ENCODE measurements around the gene SEC23IP.

SEC23IP gene

DNA sequence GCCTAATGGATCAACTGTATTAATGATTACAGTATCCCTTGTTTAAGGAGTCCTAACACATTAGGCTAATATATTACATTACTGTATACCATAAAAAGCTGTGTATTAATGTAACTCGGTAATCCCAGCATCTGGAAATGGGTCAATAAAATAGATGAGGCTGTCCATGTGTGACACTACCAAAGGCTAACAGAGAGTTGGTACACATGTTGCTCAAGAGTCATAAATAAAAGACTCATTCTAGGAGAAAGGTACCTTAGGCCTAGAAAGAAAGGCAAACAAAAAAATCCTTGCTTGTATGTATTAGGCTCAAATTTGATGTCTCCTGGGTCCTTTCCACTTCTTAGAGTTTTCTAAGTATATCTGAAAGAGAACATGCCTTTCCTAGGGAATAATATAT, 34.5 kb upstream of the SEC23IP start:
- Histone ChIP-seq H3K36me3 (ENCODE audit: control insufficient read depth in 2 of 2, insufficient read depth in 1 of 2, low read length in 2 of 2) (peaks cover 37 to 52% of the 10 kb centered on the region in 2 experiments), H3K27ac (ENCODE audit: extremely low read depth, low read depth, low read length) (no peak overlapping the region), H3K4me1 (ENCODE audit: control insufficient read depth, insufficient read depth, low read length) (peaks cover 14% of the 10 kb centered on the region), H3K4me3 (ENCODE audit: low read depth, low read length) (no peak overlapping the region), H3K9me3 (ENCODE audit: control insufficient read depth, insufficient read depth, low read depth, low read length) (no peaks in the 10 kb centered on the region)
- ChIA-PET CTCF (interaction anchor here (0.6 to 6.8 kb wide), 9 partner anchors 10 to 413 kb away, joined by 3 to 119 read pairs (median 14); partner anchors contain the start of gene MCMBP), POLR2A (no interaction called here)
- TF ChIP-seq ZNF549 (tag by site-specific recombination; IDR thresholded peaks at IDR 0.05): no peak
- TF ChIP-seq, protein P1, sequence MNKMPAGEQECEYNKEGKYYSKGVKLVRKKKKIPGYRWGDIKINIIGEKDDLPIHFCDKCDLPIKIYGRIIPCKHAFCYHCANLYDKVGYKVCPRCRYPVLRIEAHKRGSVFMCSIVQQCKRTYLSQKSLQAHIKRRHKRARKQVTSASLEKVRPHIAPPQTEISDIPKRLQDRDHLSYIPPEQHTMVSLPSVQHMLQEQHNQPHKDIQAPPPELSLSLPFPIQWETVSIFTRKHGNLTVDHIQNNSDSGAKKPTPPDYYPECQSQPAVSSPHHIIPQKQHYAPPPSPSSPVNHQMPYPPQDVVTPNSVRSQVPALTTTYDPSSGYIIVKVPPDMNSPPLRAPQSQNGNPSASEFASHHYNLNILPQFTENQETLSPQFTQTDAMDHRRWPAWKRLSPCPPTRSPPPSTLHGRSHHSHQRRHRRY (tag by site-specific recombination; IDR thresholded peaks at IDR 0.05): no peak
- TF ChIP-seq PRDM1 (tag by site-specific recombination; IDR thresholded peaks at IDR 0.05): no peak
- TF ChIP-seq, protein P2, sequence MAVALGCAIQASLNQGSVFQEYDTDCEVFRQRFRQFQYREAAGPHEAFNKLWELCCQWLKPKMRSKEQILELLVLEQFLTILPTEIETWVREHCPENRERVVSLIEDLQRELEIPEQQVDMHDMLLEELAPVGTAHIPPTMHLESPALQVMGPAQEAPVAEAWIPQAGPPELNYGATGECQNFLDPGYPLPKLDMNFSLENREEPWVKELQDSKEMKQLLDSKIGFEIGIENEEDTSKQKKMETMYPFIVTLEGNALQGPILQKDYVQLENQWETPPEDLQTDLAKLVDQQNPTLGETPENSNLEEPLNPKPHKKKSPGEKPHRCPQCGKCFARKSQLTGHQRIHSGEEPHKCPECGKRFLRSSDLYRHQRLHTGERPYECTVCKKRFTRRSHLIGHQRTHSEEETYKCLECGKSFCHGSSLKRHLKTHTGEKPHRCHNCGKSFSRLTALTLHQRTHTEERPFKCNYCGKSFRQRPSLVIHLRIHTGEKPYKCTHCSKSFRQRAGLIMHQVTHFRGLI (tag by site-specific recombination; IDR thresholded peaks at IDR 0.05): no peak
- TF ChIP-seq ZNF169 (tag by site-specific recombination; IDR thresholded peaks at IDR 0.05): no peak
- TF ChIP-seq, protein P3, sequence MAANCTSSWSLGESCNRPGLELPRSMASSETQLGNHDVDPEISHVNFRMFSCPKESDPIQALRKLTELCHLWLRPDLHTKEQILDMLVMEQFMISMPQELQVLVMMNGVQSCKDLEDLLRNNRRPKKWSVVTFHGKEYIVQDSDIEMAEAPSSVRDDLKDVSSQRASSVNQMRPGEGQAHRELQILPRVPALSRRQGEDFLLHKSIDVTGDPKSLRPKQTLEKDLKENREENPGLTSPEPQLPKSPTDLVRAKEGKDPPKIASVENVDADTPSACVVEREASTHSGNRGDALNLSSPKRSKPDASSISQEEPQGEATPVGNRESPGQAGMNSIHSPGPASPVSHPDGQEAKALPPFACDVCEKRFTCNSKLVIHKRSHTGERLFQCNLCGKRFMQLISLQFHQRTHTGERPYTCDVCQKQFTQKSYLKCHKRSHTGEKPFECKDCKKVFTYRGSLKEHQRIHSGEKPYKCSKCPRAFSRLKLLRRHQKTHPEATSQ (tag by site-specific recombination; IDR thresholded peaks at IDR 0.05): no peak
- no peak for TF ChIP-seq ZNF768 (tag by site-specific recombination; IDR thresholded peaks at IDR 0.05)
- no peak for TF ChIP-seq ZNF416 (tag by site-specific recombination; IDR thresholded peaks at IDR 0.05)
- no peak for TF ChIP-seq ZNF48 (tag by site-specific recombination; IDR thresholded peaks at IDR 0.05)
- TF ChIP-seq, protein P4, sequence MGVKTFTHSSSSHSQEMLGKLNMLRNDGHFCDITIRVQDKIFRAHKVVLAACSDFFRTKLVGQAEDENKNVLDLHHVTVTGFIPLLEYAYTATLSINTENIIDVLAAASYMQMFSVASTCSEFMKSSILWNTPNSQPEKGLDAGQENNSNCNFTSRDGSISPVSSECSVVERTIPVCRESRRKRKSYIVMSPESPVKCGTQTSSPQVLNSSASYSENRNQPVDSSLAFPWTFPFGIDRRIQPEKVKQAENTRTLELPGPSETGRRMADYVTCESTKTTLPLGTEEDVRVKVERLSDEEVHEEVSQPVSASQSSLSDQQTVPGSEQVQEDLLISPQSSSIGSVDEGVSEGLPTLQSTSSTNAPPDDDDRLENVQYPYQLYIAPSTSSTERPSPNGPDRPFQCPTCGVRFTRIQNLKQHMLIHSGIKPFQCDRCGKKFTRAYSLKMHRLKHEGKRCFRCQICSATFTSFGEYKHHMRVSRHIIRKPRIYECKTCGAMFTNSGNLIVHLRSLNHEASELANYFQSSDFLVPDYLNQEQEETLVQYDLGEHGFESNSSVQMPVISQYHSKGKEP (tag by site-specific recombination; IDR thresholded peaks at IDR 0.05): no peak

DNA sequence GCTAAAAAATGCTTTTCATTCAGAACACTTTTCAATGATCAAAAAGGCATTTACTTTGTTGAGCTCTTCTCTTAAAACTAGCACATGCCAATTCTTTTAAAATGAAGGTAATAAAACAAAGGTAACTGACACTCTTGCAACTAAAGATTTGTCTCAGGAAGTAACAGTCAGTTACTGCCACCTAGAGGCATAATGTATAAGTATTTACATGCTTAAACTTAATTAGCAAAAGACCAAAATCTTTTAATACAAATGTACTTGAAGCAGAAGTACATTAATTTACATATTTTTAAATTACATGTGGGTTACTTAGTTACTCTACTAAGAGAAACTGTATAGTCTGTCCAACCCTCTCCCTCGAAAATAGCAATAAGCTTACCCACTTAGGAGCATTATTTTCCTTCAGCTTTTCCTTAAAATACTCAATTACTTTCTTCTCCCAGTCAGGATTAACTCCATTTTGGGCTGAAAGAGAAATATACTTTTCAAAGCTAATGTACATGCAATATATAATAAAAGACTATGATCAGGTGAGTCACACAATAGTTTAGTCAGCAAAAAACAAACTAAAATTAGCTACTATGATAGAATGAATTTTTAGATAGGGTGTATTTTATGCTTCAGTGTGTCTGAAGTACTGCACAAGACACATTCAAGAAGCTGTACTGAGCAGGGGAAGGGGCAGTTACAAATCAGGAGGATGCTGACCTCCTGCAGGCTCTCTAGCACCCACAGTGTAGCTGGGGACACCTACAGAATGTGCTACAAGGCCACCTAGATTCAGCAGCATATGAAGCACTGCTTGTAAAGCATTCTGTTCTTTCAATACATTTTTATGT, 32.9 kb upstream of the SEC23IP start:
- Histone ChIP-seq H3K36me3 (ENCODE audit: control insufficient read depth in 2 of 2, insufficient read depth in 1 of 2, low read length in 2 of 2) (peaks cover 28 to 41% of the 10 kb centered on the region in 2 experiments), H3K9me3 (ENCODE audit: control insufficient read depth, insufficient read depth, low read depth, low read length) (no peaks in the 10 kb centered on the region), H3K4me3 (ENCODE audit: low read depth, low read length) (no peak overlapping the region), H3K4me1 (ENCODE audit: control insufficient read depth, insufficient read depth, low read length) (peaks cover 14% of the 10 kb centered on the region), H3K27ac (ENCODE audit: extremely low read depth, low read depth, low read length) (no peak overlapping the region)
- CTCF ChIA-PET: interaction anchor here (0.5 to 6.8 kb wide), 44 partner anchors 8 to 652 kb away, joined by 3 to 119 read pairs (median 4); partner anchors contain the start of genes MCMBP and SEC23IP
- POLR2A ChIA-PET: interaction anchor here (0.8 to 3.4 kb wide), 3 partner anchors 12 to 263 kb away, joined by 3 to 17 read pairs (median 4); partner anchors contain the start of genes INPP5F, MCMBP and TIAL1
- TF ChIP-seq SCRT1 (tag by site-specific recombination; IDR thresholded peaks at IDR 0.05; ENCODE audit: borderline replicate concordance) (no peak), ZNF2 (tag by site-specific recombination; IDR thresholded peaks at IDR 0.05) (no peak), SP2 (tag by site-specific recombination; IDR thresholded peaks at IDR 0.05) (no peak), HOXA7 (CRISPR knock-in tag; IDR thresholded peaks at IDR 0.05; ENCODE audit: borderline replicate concordance) (no peak), ZNF561 (tag by site-specific recombination; IDR thresholded peaks at IDR 0.05; ENCODE audit: borderline replicate concordance) (no peak), ZNF530 (tag by site-specific recombination; IDR thresholded peaks at IDR 0.05; ENCODE audit: low read depth) (no peak), ZNF660 (tag by site-specific recombination; IDR thresholded peaks at IDR 0.05) (0 out of 2 replicates have a peak, but pooled peaks have one; percentile 25), ZBTB21 (tag by site-specific recombination; IDR thresholded peaks at IDR 0.05) (no peak), PRDM1 (tag by site-specific recombination; IDR thresholded peaks at IDR 0.05) (no peak), ZNF654 (tag by site-specific recombination; IDR thresholded peaks at IDR 0.05; ENCODE audit: low read depth) (peak; percentile 73), ZBTB17 (tag by site-specific recombination; IDR thresholded peaks at IDR 0.05) (no peak), ZNF548 (tag by site-specific recombination; IDR thresholded peaks at IDR 0.05) (no peak)
- TF ChIP-seq, protein P5, sequence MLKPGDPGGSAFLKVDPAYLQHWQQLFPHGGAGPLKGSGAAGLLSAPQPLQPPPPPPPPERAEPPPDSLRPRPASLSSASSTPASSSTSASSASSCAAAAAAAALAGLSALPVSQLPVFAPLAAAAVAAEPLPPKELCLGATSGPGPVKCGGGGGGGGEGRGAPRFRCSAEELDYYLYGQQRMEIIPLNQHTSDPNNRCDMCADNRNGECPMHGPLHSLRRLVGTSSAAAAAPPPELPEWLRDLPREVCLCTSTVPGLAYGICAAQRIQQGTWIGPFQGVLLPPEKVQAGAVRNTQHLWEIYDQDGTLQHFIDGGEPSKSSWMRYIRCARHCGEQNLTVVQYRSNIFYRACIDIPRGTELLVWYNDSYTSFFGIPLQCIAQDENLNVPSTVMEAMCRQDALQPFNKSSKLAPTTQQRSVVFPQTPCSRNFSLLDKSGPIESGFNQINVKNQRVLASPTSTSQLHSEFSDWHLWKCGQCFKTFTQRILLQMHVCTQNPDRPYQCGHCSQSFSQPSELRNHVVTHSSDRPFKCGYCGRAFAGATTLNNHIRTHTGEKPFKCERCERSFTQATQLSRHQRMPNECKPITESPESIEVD (tag by site-specific recombination; IDR thresholded peaks at IDR 0.05): peak; percentile 37; the same call in 1 of the 2 replicates
- TF ChIP-seq, protein P6, sequence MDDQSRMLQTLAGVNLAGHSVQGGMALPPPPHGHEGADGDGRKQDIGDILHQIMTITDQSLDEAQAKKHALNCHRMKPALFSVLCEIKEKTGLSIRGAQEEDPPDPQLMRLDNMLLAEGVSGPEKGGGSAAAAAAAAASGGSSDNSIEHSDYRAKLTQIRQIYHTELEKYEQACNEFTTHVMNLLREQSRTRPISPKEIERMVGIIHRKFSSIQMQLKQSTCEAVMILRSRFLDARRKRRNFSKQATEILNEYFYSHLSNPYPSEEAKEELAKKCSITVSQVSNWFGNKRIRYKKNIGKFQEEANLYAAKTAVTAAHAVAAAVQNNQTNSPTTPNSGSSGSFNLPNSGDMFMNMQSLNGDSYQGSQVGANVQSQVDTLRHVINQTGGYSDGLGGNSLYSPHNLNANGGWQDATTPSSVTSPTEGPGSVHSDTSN (CRISPR knock-in tag; IDR thresholded peaks at IDR 0.05): no peak
- TF ChIP-seq, protein P7, sequence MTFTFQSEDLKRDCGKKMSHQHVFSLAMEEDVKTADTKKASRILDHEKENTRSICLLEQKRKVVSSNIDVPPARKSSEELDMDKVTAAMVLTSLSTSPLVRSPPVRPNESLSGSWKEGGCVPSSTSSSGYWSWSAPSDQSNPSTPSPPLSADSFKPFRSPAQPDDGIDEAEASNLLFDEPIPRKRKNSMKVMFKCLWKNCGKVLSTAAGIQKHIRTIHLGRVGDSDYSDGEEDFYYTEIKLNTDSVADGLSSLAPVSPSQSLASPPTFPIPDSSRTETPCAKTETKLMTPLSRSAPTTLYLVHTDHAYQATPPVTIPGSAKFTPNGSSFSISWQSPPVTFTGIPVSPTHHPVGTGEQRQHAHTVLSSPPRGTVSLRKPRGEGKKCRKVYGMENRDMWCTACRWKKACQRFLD (tag by site-specific recombination; IDR thresholded peaks at IDR 0.05): no peak
